HepG2 (cell line): Measurements from ENCODE around the gene ANKEF1. TPM values are rescaled to one million over a fixed set of nuclear protein-coding genes. Genes with fewer than 3 reads are reported as not detected.

Experiments
- ATAC-seq: fragments of 200-7000 bp; cut with Tn5 transposase; 3 replicates; pipeline ENCODE4 v1.9.1; 2020; ENCODE audit warnings: mild to moderate bottlenecking, moderate library complexity
- BruUV-seq: library from RNA; stranded (reverse); fragments of 400-500 nt; replicated peaks from 2 replicates; lab custom pipeline; 2021; lab: Mats Ljungman, UMichigan
- CTCF ChIA-PET: fragments of 300-600 bp; formaldehyde crosslinking; extraction: SDS; loops from one replicate; lab custom pipeline; 2021; ENCODE audit warnings: low total read pairs, inconsistent platforms, low intra/inter-chr PET ratio; lab: Yijun Ruan, JAX
- POLR2A ChIA-PET: fragments of 350-600 bp; sonication (Branson Sonifier 250); formaldehyde crosslinking; loops from one replicate; lab custom pipeline; 2020; ENCODE audit warnings: antibody characterized with exemption, inconsistent platforms; lab: Yijun Ruan, JAX
- DNase-seq: peaks from one replicate; pipeline ENCODE4 v3.0.0-alpha.2; 2015; ENCODE audit warnings: low spot score
- FAIRE-seq: peaks from 3 replicates; lab custom pipeline; 2011; peaks lifted over from hg19 to GRCh38; lab: Jason Lieb, UNC
- H2AFZ ChIP-seq: one replicate; pipeline ENCODE4 v1.6.1; 2011; ENCODE audit warnings: low read length, inconsistent platforms
- H3K27ac ChIP-seq: fragments of 300-600 bp; 3 replicates; pipeline ENCODE4 v1.8.0; 2011; ENCODE audit warnings: mixed run types, mild to moderate bottlenecking, mixed read lengths, low read length, inconsistent platforms; ENCODE audit not compliant: insufficient read depth; ENCODE audit errors: extremely low read length
- H3K27me3 ChIP-seq, 2 experiments: fragments of 200-600 bp in 1 of 2; 2 replicates in 1 of 2; 3 replicates in 1 of 2; pipeline versions ENCODE4 v1.6.0 to v1.8.0; 2011; ENCODE audit warnings: low read length in 2 of 2, mild to moderate bottlenecking in 2 of 2, moderate library complexity in 2 of 2, inconsistent platforms in 1 of 2; ENCODE audit not compliant: insufficient read depth in 2 of 2, control insufficient read depth in 1 of 2
- H3K36me3 ChIP-seq, 2 experiments: fragments of 200-600 bp in 1 of 2; replicated peaks in 1 of 2; 2 replicates in 1 of 2; 3 replicates in 1 of 2; pipeline versions ENCODE4 v1.5.1 to v1.8.0; 2011; ENCODE audit warnings: low read length in 2 of 2, inconsistent platforms in 1 of 2; ENCODE audit not compliant: insufficient read depth in 2 of 2, control insufficient read depth in 1 of 2
- H3K4me1 ChIP-seq: 2 replicates; pipeline ENCODE4 v1.5.1; 2012; ENCODE audit warnings: low read length, inconsistent platforms; ENCODE audit not compliant: insufficient read depth
- H3K4me2 ChIP-seq: 2 replicates; pipeline ENCODE4 v1.6.0; 2011; ENCODE audit warnings: low read depth, low read length, inconsistent platforms
- H3K4me3 ChIP-seq, 3 experiments: fragments of 200-600 bp in 1 of 3; sonication (generic), shearing (Covaris generic) in 1 of 3; replicated peaks in 1 of 3; 2 replicates each; pipeline ENCODE4 v1.5.1; 2011 to 2016; ENCODE audit warnings: low read length in 3 of 3, inconsistent platforms in 2 of 3, low read depth in 2 of 3, mild to moderate bottlenecking in 2 of 3, control low read depth in 1 of 3, mixed read lengths in 1 of 3; ENCODE audit not compliant: insufficient read depth in 1 of 3
- H3K79me2 ChIP-seq: one replicate; pipeline ENCODE4 v1.6.1; 2011; ENCODE audit warnings: low read length, inconsistent platforms; ENCODE audit not compliant: insufficient read depth
- H3K9ac ChIP-seq: 2 replicates; pipeline ENCODE4 v1.6.0; 2011; ENCODE audit warnings: mild to moderate bottlenecking, low read depth, low read length, inconsistent platforms; ENCODE audit not compliant: insufficient read depth
- H3K9me3 ChIP-seq: 2 replicates; pipeline ENCODE4 v1.5.1; 2012; ENCODE audit warnings: mild to moderate bottlenecking, low read length
- H4K20me1 ChIP-seq: 2 replicates; pipeline ENCODE4 v1.6.0; 2011; ENCODE audit warnings: inconsistent platforms, mild to moderate bottlenecking, low read length, moderate library complexity; ENCODE audit not compliant: insufficient read depth
- HNF1B ChIP-seq: sonication (generic); formaldehyde crosslinking; IDR thresholded peaks from 2 replicates; pipeline ENCODE4 v1.5.1; 2020; ENCODE audit warnings: mild to moderate bottlenecking, moderate library complexity, missing genetic modification reagents
- HOXD1 ChIP-seq: sonication (generic); formaldehyde crosslinking; IDR thresholded peaks from 2 replicates; pipeline ENCODE4 v1.5.0; 2020; ENCODE audit warnings: missing genetic modification reagents
- JUND ChIP-seq: sonication (generic); formaldehyde crosslinking; IDR thresholded peaks from 2 replicates; pipeline ENCODE4 v1.8.0; 2022; ENCODE audit warnings: mild to moderate bottlenecking, missing genetic modification reagents
- NFE2 ChIP-seq: sonication (generic); formaldehyde crosslinking; IDR thresholded peaks from 2 replicates; pipeline ENCODE4 v1.4.0; 2020; ENCODE audit warnings: missing genetic modification reagents
- NFRKB ChIP-seq: fragments of 450-650 bp; IDR thresholded peaks from 2 replicates; pipeline ENCODE4 v1.6.1; 2017
- ONECUT2 ChIP-seq: sonication (generic); formaldehyde crosslinking; IDR thresholded peaks from 2 replicates; pipeline ENCODE4 v1.4.0; 2020; ENCODE audit warnings: missing genetic modification reagents
- PRPF4 ChIP-seq: fragments of 200-400 bp; formaldehyde crosslinking; IDR thresholded peaks from 2 replicates; pipeline ENCODE4 v1.6.1; 2016; ENCODE audit warnings: low read length, low read depth; ENCODE audit not compliant: poor library complexity, severe bottlenecking
- TRIM24 ChIP-seq: sonication (generic); formaldehyde crosslinking; IDR thresholded peaks from 2 replicates; pipeline ENCODE4 v1.8.0; 2022; ENCODE audit warnings: mild to moderate bottlenecking, missing genetic modification reagents
- ZNF644 ChIP-seq: IDR thresholded peaks from 2 replicates; pipeline ENCODE4 v1.6.1; 2016; ENCODE audit warnings: low read depth
- WGBS: methylation state at CpG from one replicate; pipeline ENCODE4 v1.1.6; 2017; ENCODE audit warnings: low lambda C conversion rate; 5-methylcytosine and 5-hydroxymethylcytosine counted together
- in situ Hi-C: cut with HindIII; loops from 2 replicates; pipeline ENCODE4 v1.10.0; 2017; ENCODE audit warnings: low pct_unique_long_range_greater_than_20kb; ENCODE audit not compliant: extremely low pct_ligation_motif_present
- intact Hi-C: fragments of 100-400 bp; cut with micrococcal nuclease; formaldehyde crosslinking; loops from one replicate; pipeline ENCODE4 v1.10.0; 2022; ENCODE audit not compliant: unreplicated experiment
- polyA plus RNA-seq, 8 experiments: library from polyadenylated mRNA; depleted of rRNA in 3 of 8; stranded (reverse) in 7 of 8; unstranded in 1 of 8; fragments of >200 nt; fragmentation: Illumina TruSeq in 4 of 8; extraction: Trizol in 4 of 8; gene quantifications; 2 replicates each; pipeline versions ENCODE4 v1.2.1 to v1.2.3, GENCODE V29; 2011 to 2016; ENCODE audit warnings: low read depth in 4 of 8, missing spikeins in 1 of 8, mixed read lengths in 1 of 8; ENCODE audit not compliant: insufficient read depth in 1 of 8
- total RNA-seq, 5 experiments: library from RNA; depleted of rRNA; stranded (reverse); fragments of >200 nt; fragmentation: Illumina TruSeq; extraction: Trizol; gene quantifications; 2 replicates each; pipeline ENCODE4 v1.2.3, GENCODE V29; 2016; ENCODE audit warnings: low read depth in 1 of 5
- TF ChIP-seq, protein P1 (sequence below), 2 experiments: fragments of 450-650 bp in 1 of 2; sonication (generic) in 1 of 2; formaldehyde crosslinking in 1 of 2; IDR thresholded peaks; 2 replicates each; pipeline versions ENCODE4 v1.6.1 to v1.8.0; 2016 to 2022; ENCODE audit warnings: antibody characterized with exemption in 1 of 2, mild to moderate bottlenecking in 1 of 2, missing genetic modification reagents in 1 of 2

ANKEF1 gene
- total and polyA plus RNA-seq, 2 of the 13 experiments (the other 11 are each of a cell fraction or from before 2014, with no cell fraction given), result 3.1 to 8.6 TPM

DNA sequence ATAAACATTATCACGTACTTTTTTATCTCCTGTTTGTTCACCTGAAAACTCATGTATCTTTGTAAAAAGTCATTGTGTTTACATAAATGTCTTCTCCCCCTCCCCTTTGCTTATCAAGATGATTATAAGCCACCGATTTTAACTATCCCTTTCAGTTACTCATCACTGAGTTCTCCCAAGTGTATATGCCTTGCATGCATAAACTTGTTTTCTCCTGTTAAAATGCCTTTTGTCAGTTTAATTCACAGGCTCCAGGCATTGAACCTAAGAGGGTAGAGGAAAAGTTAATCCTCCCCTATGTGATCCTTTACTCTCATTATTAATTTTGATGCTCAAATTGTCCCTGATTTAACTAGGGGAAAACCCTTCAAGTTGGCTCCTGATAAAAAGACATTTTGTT lies 24.2 kb downstream of the ANKEF1 start (continued):
- TF ChIP-seq TRIM24 (CRISPR knock-in tag) (no peak), JUND (CRISPR knock-in tag) (no peak), HNF1B (CRISPR knock-in tag) (no peak)

DNA sequence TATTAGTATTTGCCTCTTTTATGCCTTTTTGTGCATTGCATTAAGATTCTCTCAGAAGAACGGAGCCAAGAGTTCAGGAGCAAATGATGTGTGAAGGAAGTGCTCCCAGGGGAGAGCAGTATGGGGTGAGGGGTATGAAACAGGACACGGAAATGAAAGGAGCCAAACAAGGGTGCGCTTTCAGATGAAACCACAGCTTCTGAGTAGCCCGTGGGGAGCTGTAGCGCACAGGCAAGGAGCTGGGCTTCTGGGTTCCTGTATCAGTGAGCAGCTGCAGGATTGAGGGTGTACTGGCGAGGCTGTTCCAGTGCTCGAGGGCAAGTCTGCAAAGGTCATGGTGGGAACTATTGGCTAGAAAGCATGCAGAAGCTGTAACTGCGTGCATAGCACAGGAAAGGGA lies 25.4 kb downstream of the ANKEF1 start:
- intact Hi-C loops, result no loop called here
- no peak overlapping the region for H2AFZ ChIP-seq
- H3K79me2 ChIP-seq, result no peaks in the 10 kb centered on the region

More for the DNA sequence above, 25.4 kb downstream of the ANKEF1 start:
- ATAC-seq (no peak), FAIRE-seq (no peak), DNase-seq (no peak)
- no peaks in the 10 kb centered on the region for H3K36me3 ChIP-seq
- WGBS, result 79% methylated on average over 8 of the region's 8 CpGs
- H3K4me3 ChIP-seq, result no peak overlapping the region
- no peaks in the 10 kb centered on the region for H3K9me3 ChIP-seq
- H3K9ac ChIP-seq, result no peak overlapping the region
- CTCF ChIA-PET, result no interaction called here
- H3K4me2 ChIP-seq, result no peak overlapping the region
- in situ Hi-C loops, result no loop called here
- H4K20me1 ChIP-seq, result no peaks in the 10 kb centered on the region
- TF ChIP-seq, protein P1, sequence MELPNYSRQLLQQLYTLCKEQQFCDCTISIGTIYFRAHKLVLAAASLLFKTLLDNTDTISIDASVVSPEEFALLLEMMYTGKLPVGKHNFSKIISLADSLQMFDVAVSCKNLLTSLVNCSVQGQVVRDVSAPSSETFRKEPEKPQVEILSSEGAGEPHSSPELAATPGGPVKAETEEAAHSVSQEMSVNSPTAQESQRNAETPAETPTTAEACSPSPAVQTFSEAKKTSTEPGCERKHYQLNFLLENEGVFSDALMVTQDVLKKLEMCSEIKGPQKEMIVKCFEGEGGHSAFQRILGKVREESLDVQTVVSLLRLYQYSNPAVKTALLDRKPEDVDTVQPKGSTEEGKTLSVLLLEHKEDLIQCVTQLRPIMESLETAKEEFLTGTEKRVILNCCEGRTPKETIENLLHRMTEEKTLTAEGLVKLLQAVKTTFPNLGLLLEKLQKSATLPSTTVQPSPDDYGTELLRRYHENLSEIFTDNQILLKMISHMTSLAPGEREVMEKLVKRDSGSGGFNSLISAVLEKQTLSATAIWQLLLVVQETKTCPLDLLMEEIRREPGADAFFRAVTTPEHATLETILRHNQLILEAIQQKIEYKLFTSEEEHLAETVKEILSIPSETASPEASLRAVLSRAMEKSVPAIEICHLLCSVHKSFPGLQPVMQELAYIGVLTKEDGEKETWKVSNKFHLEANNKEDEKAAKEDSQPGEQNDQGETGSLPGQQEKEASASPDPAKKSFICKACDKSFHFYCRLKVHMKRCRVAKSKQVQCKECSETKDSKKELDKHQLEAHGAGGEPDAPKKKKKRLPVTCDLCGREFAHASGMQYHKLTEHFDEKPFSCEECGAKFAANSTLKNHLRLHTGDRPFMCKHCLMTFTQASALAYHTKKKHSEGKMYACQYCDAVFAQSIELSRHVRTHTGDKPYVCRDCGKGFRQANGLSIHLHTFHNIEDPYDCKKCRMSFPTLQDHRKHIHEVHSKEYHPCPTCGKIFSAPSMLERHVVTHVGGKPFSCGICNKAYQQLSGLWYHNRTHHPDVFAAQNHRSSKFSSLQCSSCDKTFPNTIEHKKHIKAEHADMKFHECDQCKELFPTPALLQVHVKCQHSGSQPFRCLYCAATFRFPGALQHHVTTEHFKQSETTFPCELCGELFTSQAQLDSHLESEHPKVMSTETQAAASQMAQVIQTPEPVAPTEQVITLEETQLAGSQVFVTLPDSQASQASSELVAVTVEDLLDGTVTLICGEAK (IDR thresholded peaks at IDR 0.05), result no peak
- TF ChIP-seq, protein P1 (CRISPR knock-in tag; IDR thresholded peaks at IDR 0.05), result no peak
- TF ChIP-seq NFE2 (CRISPR knock-in tag) (no peak), ONECUT2 (CRISPR knock-in tag) (no peak), HOXD1 (CRISPR knock-in tag) (no peak), ZNF644 (CRISPR knock-in tag) (no peak), NFRKB (no peak), PRPF4 (no peak)
- POLR2A ChIA-PET, result no interaction called here
- H3K27ac ChIP-seq, result no peak overlapping the region
- no peaks in the 10 kb centered on the region for H3K27me3 ChIP-seq
- no TSS peak for BruUV-seq
- no peaks in the 10 kb centered on the region for H3K4me1 ChIP-seq
